GM19193 (cell line): ENCODE measurements around the gene TAF6L.

Experiments used
- POLR2A ChIP-seq: IDR thresholded peaks from 4 replicates; pipeline ENCODE4 v1.6.1; 2011; ENCODE audit not compliant: insufficient read depth, insufficient read length; ENCODE audit errors: extremely low read depth

The TAF6L gene

GRCh38 chr11:62771144-62772021 lies at the start of gene TAF6L:
TAF6L (plus strand) TSS chr11:62771396; CDS start chr11:62775784, 4,388 bp downstream.
- peak; percentile 71 for TF ChIP-seq POLR2A

- no peak for TF ChIP-seq POLR2A
Measured at GRCh38 chr11:62721994-62722393, 49.2 kb upstream of the TAF6L start.

- TF ChIP-seq POLR2A = no peak
Measured at GRCh38 chr11:62724171-62724570, 47.0 kb upstream of the TAF6L start.

- no peak for TF ChIP-seq POLR2A
Measured at GRCh38 chr11:62725646-62726045, 45.5 kb upstream of the TAF6L start.

GRCh38 chr11:62726156-62726914 lies 44.9 kb upstream of the TAF6L start:
- no peak for TF ChIP-seq POLR2A

- TF ChIP-seq POLR2A = no peak
Measured at GRCh38 chr11:62726915-62727164, 44.4 kb upstream of the TAF6L start.

GRCh38 chr11:62727165-62727871 lies 43.9 kb upstream of the TAF6L start, which contains the start of gene HNRNPUL2:
HNRNPUL2 (minus strand) TSS chr11:62727457; CDS start chr11:62727156, 301 bp downstream.
- TF ChIP-seq POLR2A = peak; percentile 98

GRCh38 chr11:62727872-62728170 lies 43.4 kb upstream of the TAF6L start:
- no peak for TF ChIP-seq POLR2A

GRCh38 chr11:62728171-62728988 lies 42.8 kb upstream of the TAF6L start, which contains the start of gene TTC9C:
TTC9C (plus strand) TSS chr11:62728486; CDS start chr11:62728849, 363 bp downstream.
- TF ChIP-seq POLR2A = peak; percentile 61

GRCh38 chr11:62732830-62733229 lies 38.4 kb upstream of the TAF6L start:
- TF ChIP-seq POLR2A = no peak

GRCh38 chr11:62737196-62737595 lies 34.0 kb upstream of the TAF6L start:
- no peak for TF ChIP-seq POLR2A

GRCh38 chr11:62747475-62748160 lies 23.6 kb upstream of the TAF6L start:
- TF ChIP-seq POLR2A = no peak

- no peak for TF ChIP-seq POLR2A
Measured at GRCh38 chr11:62752177-62752785, 18.9 kb upstream of the TAF6L start.
